CD4-positive, alpha-beta T cell treated with Interleukin-2 at 100 ng/mL for 4 hours (primary cell): ENCODE measurements around the gene DHX58.

Source experiments
- DNase-seq: peaks from one replicate; pipeline ENCODE4 v3.0.0-alpha.2; 2020; ENCODE audit warnings: low spot score

The DHX58 gene

GRCh38 chr17:42053731-42054500 lies 58.6 kb downstream of the DHX58 start:
- DNase-seq: no peak

- DNase-seq: no peak
Observed at GRCh38 chr17:42052346-42052877, 60.1 kb downstream of the DHX58 start.

GRCh38 chr17:42051645-42052044 lies 60.9 kb downstream of the DHX58 start:
- DNase-seq: no peak
